CD8-positive, alpha-beta memory T cell (primary cell): Measurements from ENCODE around the gene C20orf144. TPM values are rescaled to one million over a fixed set of nuclear protein-coding genes. Genes with fewer than 3 reads are reported as not detected.

Source experiments
- CTCF ChIA-PET: fragments of 350-600 bp; sonication (Branson Sonifier 250); formaldehyde crosslinking; loops from one replicate; lab custom pipeline; 2021; ENCODE audit warnings: antibody characterized with exemption; lab: Charles Lee
- POLR2A ChIA-PET: fragments of 350-600 bp; sonication (Branson Sonifier 250); formaldehyde crosslinking; loops from one replicate; lab custom pipeline; 2021; ENCODE audit warnings: antibody characterized with exemption; lab: Charles Lee
- DNase-seq, 5 donors: peaks; one replicate each; pipeline versions ENCODE4 v3.0.0 to v3.0.0-alpha.2; 2020 to 2022; ENCODE audit warnings: mixed read lengths in 1 of 5
- H3K27ac ChIP-seq: one replicate; pipeline ENCODE4 v1.7.0; 2013; ENCODE audit warnings: low read depth, mild to moderate bottlenecking, low read length, moderate library complexity
- H3K27me3 ChIP-seq: 2 replicates; pipeline ENCODE4 v1.7.0; 2013; ENCODE audit warnings: low read length, mild to moderate bottlenecking; ENCODE audit not compliant: insufficient read depth, poor library complexity, severe bottlenecking
- H3K36me3 ChIP-seq: 2 replicates; pipeline ENCODE4 v1.7.0; 2013; ENCODE audit warnings: mild to moderate bottlenecking, low read length, moderate library complexity; ENCODE audit not compliant: insufficient read depth
- H3K4me1 ChIP-seq: 2 replicates; pipeline ENCODE4 v1.7.0; 2013; ENCODE audit warnings: mild to moderate bottlenecking, low read length, moderate library complexity; ENCODE audit not compliant: insufficient read depth
- H3K4me3 ChIP-seq: 2 replicates; pipeline ENCODE4 v1.7.0; 2013; ENCODE audit warnings: mild to moderate bottlenecking, low read length
- H3K9me3 ChIP-seq: 2 replicates; pipeline ENCODE4 v1.7.0; 2013; ENCODE audit warnings: mild to moderate bottlenecking, low read length
- H3K27ac Mint-ChIP-seq, 8 donors: one replicate each; pipeline ENCODE4 v1.8.0; 2020 to 2021; ENCODE audit warnings: mixed read lengths in 8 of 8, mild to moderate bottlenecking in 6 of 8, inconsistent platforms in 3 of 8, moderate library complexity in 3 of 8
- H3K27me3 Mint-ChIP-seq, 2 donors: one replicate each; pipeline ENCODE4 v1.8.0; 2020 to 2021; ENCODE audit warnings: mixed read lengths in 2 of 2, mild to moderate bottlenecking in 1 of 2, moderate library complexity in 1 of 2
- H3K36me3 Mint-ChIP-seq, 3 donors: one replicate each; pipeline ENCODE4 v1.8.0; 2020 to 2021; ENCODE audit warnings: mixed read lengths in 3 of 3, inconsistent platforms in 1 of 3, mild to moderate bottlenecking in 1 of 3
- H3K4me1 Mint-ChIP-seq, 3 donors: one replicate each; pipeline ENCODE4 v1.8.0; 2020 to 2021; ENCODE audit warnings: mixed read lengths in 3 of 3, inconsistent platforms in 1 of 3, mild to moderate bottlenecking in 1 of 3
- H3K4me3 Mint-ChIP-seq, 7 donors: one replicate each; pipeline ENCODE4 v1.8.0; 2020 to 2021; ENCODE audit warnings: mixed read lengths in 7 of 7, mild to moderate bottlenecking in 6 of 7, moderate library complexity in 4 of 7, inconsistent platforms in 2 of 7
- H3K9me3 Mint-ChIP-seq, 5 donors: one replicate each; pipeline ENCODE4 v1.8.0; 2020 to 2022; ENCODE audit warnings: mixed read lengths in 5 of 5, mild to moderate bottlenecking in 3 of 5, moderate library complexity in 2 of 5, inconsistent platforms in 1 of 5
- polyA plus RNA-seq: library from polyadenylated mRNA; unstranded; fragments of 300-500 nt; fragmentation: Illumina TruSeq; gene quantifications from one replicate; pipeline ENCODE4 v1.2.3, GENCODE V29; 2021
- total RNA-seq, 2 experiments: library from RNA; stranded (reverse); gene quantifications; one replicate each; pipeline ENCODE4 v1.2.3, GENCODE V29; 2021

C20orf144 gene
- total and polyA plus RNA-seq, 3 experiments from 2014 or later: 0.16 to 0.24 TPM; not detected in 1

GRCh38 chr20:33650753-33651561, 11.2 kb upstream of the C20orf144 start:
- Histone ChIP-seq H3K36me3 (no peaks in the 10 kb centered on the region), H3K9me3 (no peaks in the 10 kb centered on the region), H3K27ac (no peak overlapping the region), H3K4me3 (no peak overlapping the region), H3K27me3 (no peaks in the 10 kb centered on the region), H3K4me1 (peaks cover 9% of the 10 kb centered on the region)
- CTCF ChIA-PET: interaction anchor here (13.0 kb wide), 1 partner anchor 14 kb away, joined by 87 read pairs; the partner anchor contains the start of genes ACTL10 and C20orf144
- DNase-seq: no peak
- peaks cover 19 to 41% (median 22%) of the 10 kb centered on the region in 3 donors for H3K4me1 Mint-ChIP-seq
- H3K27ac Mint-ChIP-seq: peak overlapping the region in 2 of 8 donors; percentile 23 to 61
- POLR2A ChIA-PET: no interaction called here
- no peak overlapping the region for H3K4me3 Mint-ChIP-seq
- H3K9me3 Mint-ChIP-seq: no peaks in the 10 kb centered on the region
- peaks cover 0 to 9% (median 3%) of the 10 kb centered on the region in 3 donors for H3K36me3 Mint-ChIP-seq
- H3K27me3 Mint-ChIP-seq: peaks cover 0 to 1% of the 10 kb centered on the region in 2 donors

- CTCF ChIA-PET: interaction anchor here (13.0 kb wide), 1 partner anchor 14 kb away, joined by 87 read pairs; the partner anchor contains the start of genes ACTL10 and C20orf144
- H3K4me1 Mint-ChIP-seq: peaks cover 19 to 41% (median 22%) of the 10 kb centered on the region in 3 donors
Observed at GRCh38 chr20:33651562-33652048, 10.5 kb upstream of the C20orf144 start.

GRCh38 chr20:33653218-33653899, 8.8 kb upstream of the C20orf144 start:
- ChIA-PET POLR2A (interaction anchor here (0.6 kb wide), 1 partner anchor 196 kb away, joined by 4 read pairs; no protein-coding TSS in a partner anchor), CTCF (interaction anchor here (0.9 to 13.0 kb wide), 6 partner anchors 8 to 199 kb away, joined by 3 to 87 read pairs (median 6); partner anchors contain the start of genes ACTL10 and C20orf144)
- Mint-ChIP-seq H3K4me3 (no peak overlapping the region), H3K9me3 (no peaks in the 10 kb centered on the region), H3K4me1 (peaks cover 10 to 25% (median 12%) of the 10 kb centered on the region in 3 donors), H3K36me3 (no peaks in the 10 kb centered on the region), H3K27me3 (peaks cover 0 to 1% of the 10 kb centered on the region in 2 donors), H3K27ac (peak overlapping the region in 2 of 8 donors; percentile 72 to 91)
- Histone ChIP-seq H3K36me3 (no peaks in the 10 kb centered on the region), H3K4me3 (no peak overlapping the region), H3K27ac (no peak overlapping the region), H3K27me3 (no peaks in the 10 kb centered on the region), H3K4me1 (no peaks in the 10 kb centered on the region), H3K9me3 (no peaks in the 10 kb centered on the region)
- peak in 4 of 5 donors; percentile 20 to 70 (median 34) for DNase-seq

More at GRCh38 chr20:33651562-33652048, 10.5 kb upstream of the C20orf144 start:
- Mint-ChIP-seq H3K27ac (peak overlapping the region in 3 of 8 donors; percentile 15 to 61 (median 17)), H3K4me3 (no peak overlapping the region), H3K36me3 (peaks cover 0 to 6% (median 0%) of the 10 kb centered on the region in 3 donors), H3K9me3 (no peaks in the 10 kb centered on the region), H3K27me3 (peaks cover 0 to 1% of the 10 kb centered on the region in 2 donors)
- no peak for DNase-seq
- peaks cover 9% of the 10 kb centered on the region for H3K4me1 ChIP-seq
- no peaks in the 10 kb centered on the region for H3K27me3 ChIP-seq
- POLR2A ChIA-PET: interaction anchor here (1.1 kb wide), 1 partner anchor 162 kb away, joined by 3 read pairs; the partner anchor contains the start of gene CBFA2T2
- no peaks in the 10 kb centered on the region for H3K36me3 ChIP-seq
- H3K4me3 ChIP-seq: no peak overlapping the region
- no peaks in the 10 kb centered on the region for H3K9me3 ChIP-seq
- H3K27ac ChIP-seq: no peak overlapping the region

GRCh38 chr20:33653900-33654596, 8.1 kb upstream of the C20orf144 start:
- no peaks in the 10 kb centered on the region for H3K27me3 ChIP-seq
- peaks cover 6 to 19% (median 12%) of the 10 kb centered on the region in 3 donors for H3K4me1 Mint-ChIP-seq
- H3K36me3 ChIP-seq: no peaks in the 10 kb centered on the region
- H3K4me1 ChIP-seq: no peaks in the 10 kb centered on the region
- no peak for DNase-seq
- POLR2A ChIA-PET: interaction anchor here (0.8 kb wide), 1 partner anchor 10 kb away, joined by 4 read pairs; no protein-coding TSS in a partner anchor
- no peak overlapping the region for H3K4me3 ChIP-seq
- peaks cover 0 to 3% (median 0%) of the 10 kb centered on the region in 3 donors for H3K36me3 Mint-ChIP-seq
- H3K9me3 Mint-ChIP-seq: no peaks in the 10 kb centered on the region
- no peaks in the 10 kb centered on the region for H3K9me3 ChIP-seq
- CTCF ChIA-PET: interaction anchor here (0.9 to 13.0 kb wide), 6 partner anchors 9 to 200 kb away, joined by 3 to 87 read pairs (median 6); partner anchors contain the start of genes ACTL10 and C20orf144
- peaks cover 0 to 1% of the 10 kb centered on the region in 2 donors for H3K27me3 Mint-ChIP-seq
- no peak overlapping the region for H3K4me3 Mint-ChIP-seq
- H3K27ac ChIP-seq: no peak overlapping the region
- H3K27ac Mint-ChIP-seq: no peak overlapping the region

GRCh38 chr20:33654680-33655161, 7.4 kb upstream of the C20orf144 start:
- H3K27ac ChIP-seq: no peak overlapping the region
- DNase-seq: no peak
- H3K36me3 ChIP-seq: no peaks in the 10 kb centered on the region
- ChIA-PET CTCF (interaction anchor here (2.1 to 13.0 kb wide), 2 partner anchors 11 to 198 kb away, joined by 11 to 87 read pairs; partner anchors contain the start of genes ACTL10 and C20orf144), POLR2A (interaction anchor here (0.8 kb wide), 1 partner anchor 9 kb away, joined by 4 read pairs; no protein-coding TSS in a partner anchor)
- H3K36me3 Mint-ChIP-seq: peaks cover 0 to 4% (median 0%) of the 10 kb centered on the region in 3 donors
- H3K4me1 Mint-ChIP-seq: peaks cover 4 to 13% (median 7%) of the 10 kb centered on the region in 3 donors
- no peaks in the 10 kb centered on the region for H3K9me3 Mint-ChIP-seq
- peaks cover 0 to 1% of the 10 kb centered on the region in 2 donors for H3K27me3 Mint-ChIP-seq
- H3K27me3 ChIP-seq: no peaks in the 10 kb centered on the region
- no peaks in the 10 kb centered on the region for H3K9me3 ChIP-seq
- H3K4me3 ChIP-seq: no peak overlapping the region
- no peak overlapping the region for H3K27ac Mint-ChIP-seq
- H3K4me3 Mint-ChIP-seq: no peak overlapping the region
- H3K4me1 ChIP-seq: no peaks in the 10 kb centered on the region

- no peak for DNase-seq
- Histone ChIP-seq H3K36me3 (no peaks in the 10 kb centered on the region), H3K9me3 (no peaks in the 10 kb centered on the region), H3K4me1 (no peaks in the 10 kb centered on the region), H3K27ac (no peak overlapping the region), H3K4me3 (no peak overlapping the region), H3K27me3 (no peaks in the 10 kb centered on the region)
- CTCF ChIA-PET: interaction anchor here (13.0 kb wide), 1 partner anchor 10 kb away, joined by 87 read pairs; the partner anchor contains the start of genes ACTL10 and C20orf144
- Mint-ChIP-seq H3K27me3 (peaks cover 0 to 1% of the 10 kb centered on the region in 2 donors), H3K4me1 (peaks cover 4 to 10% (median 5%) of the 10 kb centered on the region in 3 donors), H3K4me3 (no peak overlapping the region), H3K9me3 (no peaks in the 10 kb centered on the region), H3K27ac (no peak overlapping the region), H3K36me3 (peaks cover 0 to 4% (median 0%) of the 10 kb centered on the region in 3 donors)
- POLR2A ChIA-PET: interaction anchor here (0.8 kb wide), 1 partner anchor 9 kb away, joined by 4 read pairs; no protein-coding TSS in a partner anchor
Observed at GRCh38 chr20:33655164-33655563, 7.0 kb upstream of the C20orf144 start.
